ENCODE results near the gene TMEM11. TPM values are rescaled to one million over a fixed set of nuclear protein-coding genes. Genes with fewer than 3 reads are reported as not detected.
A peak's percentile ranks its signal among the peaks of the same experiment; 100 is the strongest.

Gene TMEM11
- total RNA-seq, 1 donor from 2014 or later, result 31.6 TPM

- Mint-ChIP-seq H3K9me3 (no peaks in the 10 kb centered on the region), H3K4me3 (no peak overlapping the region), H3K27ac (ENCODE audit: unreplicated experiment) (no peak overlapping the region)
Measured at GRCh38 chr17:21245639-21246084, 31.7 kb upstream of the TMEM11 start.

GRCh38 chr17:21243516-21244303 lies 29.7 kb upstream of the TMEM11 start:
- Mint-ChIP-seq H3K4me3 (no peak overlapping the region), H3K36me3 (ENCODE audit: low read depth) (no peaks in the 10 kb centered on the region), H3K9me3 (no peaks in the 10 kb centered on the region), H3K4me1 (peaks cover 4% of the 10 kb centered on the region), H3K27me3 (ENCODE audit: low read depth) (no peaks in the 10 kb centered on the region), H3K27ac (ENCODE audit: unreplicated experiment) (no peak overlapping the region)
- TF ChIP-seq CTCF (conservative IDR thresholded peaks at IDR 0.05), result no peak
- no peak for DNase-seq (ENCODE audit: low read depth, low spot score)

More at GRCh38 chr17:21245639-21246084, 31.7 kb upstream of the TMEM11 start:
- no peaks in the 10 kb centered on the region for H3K27me3 Mint-ChIP-seq (ENCODE audit: low read depth)
- DNase-seq (ENCODE audit: low read depth, low spot score), result no peak
- TF ChIP-seq CTCF (conservative IDR thresholded peaks at IDR 0.05), result no peak
- H3K36me3 Mint-ChIP-seq (ENCODE audit: low read depth), result no peaks in the 10 kb centered on the region
- peaks cover 5% of the 10 kb centered on the region for H3K4me1 Mint-ChIP-seq

- Mint-ChIP-seq H3K36me3 (ENCODE audit: low read depth) (no peaks in the 10 kb centered on the region), H3K27ac (ENCODE audit: unreplicated experiment) (no peak overlapping the region)
Measured at GRCh38 chr17:21242780-21243515, 29.0 kb upstream of the TMEM11 start.

GRCh38 chr17:21242026-21242697 lies 28.2 kb upstream of the TMEM11 start:
- no peak for TF ChIP-seq CTCF (conservative IDR thresholded peaks at IDR 0.05)

More at GRCh38 chr17:21242780-21243515, 29.0 kb upstream of the TMEM11 start:
- Mint-ChIP-seq H3K4me3 (no peak overlapping the region), H3K4me1 (peaks cover 4% of the 10 kb centered on the region), H3K27me3 (ENCODE audit: low read depth) (no peaks in the 10 kb centered on the region), H3K9me3 (no peaks in the 10 kb centered on the region)
- DNase-seq (ENCODE audit: low read depth, low spot score), result no peak
- no peak for TF ChIP-seq CTCF (conservative IDR thresholded peaks at IDR 0.05)

GRCh38 chr17:21241564-21241963 lies 27.6 kb upstream of the TMEM11 start:
- TF ChIP-seq CTCF (conservative IDR thresholded peaks at IDR 0.05), result no peak
- H3K36me3 Mint-ChIP-seq (ENCODE audit: low read depth), result no peaks in the 10 kb centered on the region
- peak overlapping the region; percentile 27 for H3K27ac Mint-ChIP-seq (ENCODE audit: unreplicated experiment)
- H3K4me3 Mint-ChIP-seq, result no peak overlapping the region
- no peak for DNase-seq (ENCODE audit: low read depth, low spot score)
- H3K4me1 Mint-ChIP-seq, result peaks cover 4% of the 10 kb centered on the region
- H3K27me3 Mint-ChIP-seq (ENCODE audit: low read depth), result no peaks in the 10 kb centered on the region
- H3K9me3 Mint-ChIP-seq, result no peaks in the 10 kb centered on the region

More at GRCh38 chr17:21242026-21242697, 28.2 kb upstream of the TMEM11 start:
- peaks cover 4% of the 10 kb centered on the region for H3K4me1 Mint-ChIP-seq
- no peak for DNase-seq (ENCODE audit: low read depth, low spot score)
- H3K27me3 Mint-ChIP-seq (ENCODE audit: low read depth), result no peaks in the 10 kb centered on the region
- no peak overlapping the region for H3K4me3 Mint-ChIP-seq
- no peak overlapping the region for H3K27ac Mint-ChIP-seq (ENCODE audit: unreplicated experiment)
- no peaks in the 10 kb centered on the region for H3K9me3 Mint-ChIP-seq
- H3K36me3 Mint-ChIP-seq (ENCODE audit: low read depth), result no peaks in the 10 kb centered on the region
